PC-3 (cell line): ENCODE measurements around the gene SH3PXD2B.

Experiments used
- EZH2phosphoT487 ChIP-seq: fragments of 300-600 bp; sonication (generic); IDR thresholded peaks from 2 replicates; pipeline ENCODE4 v1.6.1; 2018; ENCODE audit warnings: mild to moderate bottlenecking, antibody characterized with exemption, low read length, borderline replicate concordance
- TF ChIP-seq, protein P1 (sequence below): fragments of 300-600 bp; sonication (generic); conservative IDR thresholded peaks from 2 replicates; pipeline ENCODE4 v1.5.1; 2017; ENCODE audit warnings: antibody characterized with exemption, low read depth, mild to moderate bottlenecking, low read length

DNA sequence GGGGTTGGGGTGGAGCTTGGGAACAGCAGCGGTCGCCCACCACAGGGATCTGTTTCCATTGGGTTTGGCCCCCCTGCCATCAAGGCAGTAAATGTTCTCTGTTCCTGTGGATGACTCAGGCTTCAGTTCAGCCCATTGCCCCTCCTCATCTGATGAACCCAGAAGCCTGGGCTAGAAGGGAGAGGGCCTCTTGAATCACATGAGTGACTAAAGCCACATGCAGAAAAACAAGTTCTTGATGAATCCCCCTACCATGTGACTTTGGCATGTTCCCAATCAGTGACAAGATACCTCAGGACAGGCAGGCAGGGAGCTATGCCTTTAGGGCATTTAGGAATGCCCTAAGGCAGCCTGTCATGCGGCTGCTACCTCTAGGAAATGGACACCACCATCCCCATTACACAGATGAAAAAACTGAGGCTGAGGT, 2.5 kb downstream of the SH3PXD2B start:
- TF ChIP-seq, protein P1, sequence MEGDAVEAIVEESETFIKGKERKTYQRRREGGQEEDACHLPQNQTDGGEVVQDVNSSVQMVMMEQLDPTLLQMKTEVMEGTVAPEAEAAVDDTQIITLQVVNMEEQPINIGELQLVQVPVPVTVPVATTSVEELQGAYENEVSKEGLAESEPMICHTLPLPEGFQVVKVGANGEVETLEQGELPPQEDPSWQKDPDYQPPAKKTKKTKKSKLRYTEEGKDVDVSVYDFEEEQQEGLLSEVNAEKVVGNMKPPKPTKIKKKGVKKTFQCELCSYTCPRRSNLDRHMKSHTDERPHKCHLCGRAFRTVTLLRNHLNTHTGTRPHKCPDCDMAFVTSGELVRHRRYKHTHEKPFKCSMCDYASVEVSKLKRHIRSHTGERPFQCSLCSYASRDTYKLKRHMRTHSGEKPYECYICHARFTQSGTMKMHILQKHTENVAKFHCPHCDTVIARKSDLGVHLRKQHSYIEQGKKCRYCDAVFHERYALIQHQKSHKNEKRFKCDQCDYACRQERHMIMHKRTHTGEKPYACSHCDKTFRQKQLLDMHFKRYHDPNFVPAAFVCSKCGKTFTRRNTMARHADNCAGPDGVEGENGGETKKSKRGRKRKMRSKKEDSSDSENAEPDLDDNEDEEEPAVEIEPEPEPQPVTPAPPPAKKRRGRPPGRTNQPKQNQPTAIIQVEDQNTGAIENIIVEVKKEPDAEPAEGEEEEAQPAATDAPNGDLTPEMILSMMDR: no peak
- no peak for TF ChIP-seq EZH2phosphoT487
